ENCODE data around the gene ENO2.

DNA sequence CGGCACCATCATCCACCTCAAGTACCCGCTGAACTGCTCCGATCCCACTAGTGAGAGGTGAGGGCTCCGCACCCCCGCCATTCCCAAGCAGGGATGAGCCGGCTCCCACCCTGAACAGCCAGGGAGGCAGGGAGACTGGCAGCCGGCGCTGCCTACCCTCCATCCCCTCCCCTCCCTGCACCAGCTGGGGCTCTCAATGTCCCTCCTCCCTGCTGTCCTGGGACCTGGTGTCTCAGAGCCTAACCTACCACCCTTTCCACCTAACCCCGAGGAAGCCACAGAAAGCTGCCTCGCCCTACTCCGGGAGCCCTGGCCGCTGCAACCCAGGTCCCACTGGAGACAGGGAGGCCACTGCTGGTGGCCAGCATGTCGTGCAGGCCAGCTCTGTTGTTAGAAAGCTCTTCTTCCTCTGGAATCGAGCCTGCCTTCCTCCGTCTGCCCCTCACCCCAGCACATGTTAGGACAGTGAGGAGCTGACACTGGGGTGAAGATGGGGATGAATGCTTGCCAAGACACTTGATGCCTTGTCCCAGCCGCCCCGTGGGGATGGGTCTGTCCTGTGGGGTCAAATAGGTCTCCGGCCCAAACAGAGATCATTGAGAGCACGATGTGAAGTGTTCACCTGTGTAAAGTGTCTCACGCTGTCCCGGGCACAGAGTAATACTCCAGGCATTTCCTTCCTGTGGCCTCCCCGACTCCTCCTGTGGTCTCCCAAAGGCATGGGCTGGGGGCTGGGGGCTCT, 37.9 kb downstream of the ENO2 start:
- TF ChIP-seq, protein P1, sequence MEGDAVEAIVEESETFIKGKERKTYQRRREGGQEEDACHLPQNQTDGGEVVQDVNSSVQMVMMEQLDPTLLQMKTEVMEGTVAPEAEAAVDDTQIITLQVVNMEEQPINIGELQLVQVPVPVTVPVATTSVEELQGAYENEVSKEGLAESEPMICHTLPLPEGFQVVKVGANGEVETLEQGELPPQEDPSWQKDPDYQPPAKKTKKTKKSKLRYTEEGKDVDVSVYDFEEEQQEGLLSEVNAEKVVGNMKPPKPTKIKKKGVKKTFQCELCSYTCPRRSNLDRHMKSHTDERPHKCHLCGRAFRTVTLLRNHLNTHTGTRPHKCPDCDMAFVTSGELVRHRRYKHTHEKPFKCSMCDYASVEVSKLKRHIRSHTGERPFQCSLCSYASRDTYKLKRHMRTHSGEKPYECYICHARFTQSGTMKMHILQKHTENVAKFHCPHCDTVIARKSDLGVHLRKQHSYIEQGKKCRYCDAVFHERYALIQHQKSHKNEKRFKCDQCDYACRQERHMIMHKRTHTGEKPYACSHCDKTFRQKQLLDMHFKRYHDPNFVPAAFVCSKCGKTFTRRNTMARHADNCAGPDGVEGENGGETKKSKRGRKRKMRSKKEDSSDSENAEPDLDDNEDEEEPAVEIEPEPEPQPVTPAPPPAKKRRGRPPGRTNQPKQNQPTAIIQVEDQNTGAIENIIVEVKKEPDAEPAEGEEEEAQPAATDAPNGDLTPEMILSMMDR (conservative IDR thresholded peaks at IDR 0.05; ENCODE audit: low read depth, low read length) = no peak
- TF ChIP-seq EZH2 (IDR thresholded peaks at IDR 0.05; ENCODE audit: low read length, unreplicated experiment) = no peak
